GM13976 (cell line): Measurements from ENCODE around the gene ZFP92.
A peak's percentile ranks its signal among the peaks of the same experiment; 100 is the strongest.

Experiments used
- DNase-seq: peaks from one replicate; pipeline ENCODE4 v3.0.0; 2012; ENCODE audit warnings: low spot score
- in situ Hi-C: fragments of 300-500 bp; cut with MboI; formaldehyde crosslinking; loops from one replicate; pipeline ENCODE4 v1.12.0; 2022; ENCODE audit warnings: low sequenced_read_pairs, mixed read lengths, inconsistent platforms; ENCODE audit not compliant: unreplicated experiment
- TF ChIP-seq, protein P1 (sequence below): IDR thresholded peaks from 2 replicates; pipeline ENCODE4 v1.5.1; 2012; ENCODE audit warnings: borderline replicate concordance, mild to moderate bottlenecking; ENCODE audit not compliant: insufficient read depth; ENCODE audit errors: extremely low read depth, missing control alignments, control extremely low read depth

The ZFP92 gene

GRCh38 chrX:153395613-153396319, 15.5 kb upstream of the ZFP92 start:
- TF ChIP-seq, protein P1, sequence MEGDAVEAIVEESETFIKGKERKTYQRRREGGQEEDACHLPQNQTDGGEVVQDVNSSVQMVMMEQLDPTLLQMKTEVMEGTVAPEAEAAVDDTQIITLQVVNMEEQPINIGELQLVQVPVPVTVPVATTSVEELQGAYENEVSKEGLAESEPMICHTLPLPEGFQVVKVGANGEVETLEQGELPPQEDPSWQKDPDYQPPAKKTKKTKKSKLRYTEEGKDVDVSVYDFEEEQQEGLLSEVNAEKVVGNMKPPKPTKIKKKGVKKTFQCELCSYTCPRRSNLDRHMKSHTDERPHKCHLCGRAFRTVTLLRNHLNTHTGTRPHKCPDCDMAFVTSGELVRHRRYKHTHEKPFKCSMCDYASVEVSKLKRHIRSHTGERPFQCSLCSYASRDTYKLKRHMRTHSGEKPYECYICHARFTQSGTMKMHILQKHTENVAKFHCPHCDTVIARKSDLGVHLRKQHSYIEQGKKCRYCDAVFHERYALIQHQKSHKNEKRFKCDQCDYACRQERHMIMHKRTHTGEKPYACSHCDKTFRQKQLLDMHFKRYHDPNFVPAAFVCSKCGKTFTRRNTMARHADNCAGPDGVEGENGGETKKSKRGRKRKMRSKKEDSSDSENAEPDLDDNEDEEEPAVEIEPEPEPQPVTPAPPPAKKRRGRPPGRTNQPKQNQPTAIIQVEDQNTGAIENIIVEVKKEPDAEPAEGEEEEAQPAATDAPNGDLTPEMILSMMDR = no peak
- no peak for DNase-seq
- in situ Hi-C loops = no loop called here

GRCh38 chrX:153396320-153397195, 14.7 kb upstream of the ZFP92 start:
- no peak for DNase-seq
- in situ Hi-C loops = no loop called here
- TF ChIP-seq, protein P1 = no peak

GRCh38 chrX:153397256-153397960, 13.9 kb upstream of the ZFP92 start:
- in situ Hi-C loops = no loop called here

GRCh38 chrX:153398275-153398960, 12.9 kb upstream of the ZFP92 start:
- TF ChIP-seq, protein P1 = no peak
- no peak for DNase-seq
- in situ Hi-C loops = no loop called here

More at GRCh38 chrX:153397256-153397960, 13.9 kb upstream of the ZFP92 start:
- TF ChIP-seq, protein P1 = no peak
- no peak for DNase-seq

DNA sequence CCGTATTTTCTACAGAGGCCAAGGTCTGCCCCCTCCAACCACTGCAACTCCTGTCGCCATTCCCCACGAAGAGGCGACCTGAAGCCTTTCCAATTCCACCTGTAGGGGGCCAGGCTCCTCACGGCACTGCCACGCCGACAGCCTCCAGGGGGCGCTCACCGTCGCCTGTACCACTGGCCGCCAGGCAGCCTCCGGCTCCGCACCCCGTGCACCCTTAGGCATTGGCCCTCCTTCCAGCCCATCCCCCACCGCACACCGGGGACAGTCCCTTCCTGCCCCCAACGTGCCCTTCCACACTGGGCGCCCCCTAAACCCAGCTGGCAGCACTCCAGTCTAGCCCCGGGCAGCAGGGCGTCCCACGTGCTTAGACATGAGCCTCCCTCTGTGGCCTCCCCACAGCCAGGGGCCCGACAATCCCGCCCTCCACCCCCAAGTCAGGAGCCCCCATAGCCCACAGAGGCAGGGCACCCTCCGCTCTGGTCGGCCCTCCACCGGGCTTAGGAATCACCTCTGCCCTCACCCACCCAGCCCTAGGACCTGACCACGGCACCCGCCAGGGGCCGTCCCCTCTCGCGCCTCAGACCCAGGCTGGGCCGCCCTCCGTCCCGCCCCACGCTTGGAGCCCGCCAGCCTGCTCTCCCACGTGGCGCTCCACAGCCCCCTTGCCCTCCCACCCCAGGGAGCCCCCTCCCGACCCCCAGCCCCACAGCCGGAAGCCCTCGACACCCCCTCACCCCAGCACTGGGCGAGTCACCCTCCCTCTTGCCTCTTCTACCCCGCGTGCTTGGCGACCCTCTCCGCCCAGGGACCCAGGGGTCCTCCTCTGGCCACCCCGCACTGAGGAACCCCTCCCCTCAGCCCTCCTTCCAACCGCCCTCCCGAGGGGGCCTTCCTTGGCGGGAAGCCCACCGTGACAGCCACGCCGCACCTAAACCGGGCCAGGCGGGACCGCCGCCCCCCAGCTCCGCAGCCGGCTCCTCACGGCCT, 10.8 kb upstream of the ZFP92 start:
- in situ Hi-C loops = no loop called here
- peak; percentile 85 for DNase-seq
- TF ChIP-seq, protein P1 = peak; percentile 91
